Activated CD4-positive, alpha-beta T cell treated with anti-CD3 and anti-CD28 coated beads for 24 hours (primary cell): ENCODE data around the gene PLIN4.
A peak's percentile ranks its signal among the peaks of the same experiment; 100 is the strongest.

ENCODE experiments used
- DNase-seq, 2 donors: peaks; one replicate each; pipeline ENCODE4 v3.0.0-alpha.2; 2020; ENCODE audit warnings: low read depth in 2 of 2

PLIN4 gene

DNA sequence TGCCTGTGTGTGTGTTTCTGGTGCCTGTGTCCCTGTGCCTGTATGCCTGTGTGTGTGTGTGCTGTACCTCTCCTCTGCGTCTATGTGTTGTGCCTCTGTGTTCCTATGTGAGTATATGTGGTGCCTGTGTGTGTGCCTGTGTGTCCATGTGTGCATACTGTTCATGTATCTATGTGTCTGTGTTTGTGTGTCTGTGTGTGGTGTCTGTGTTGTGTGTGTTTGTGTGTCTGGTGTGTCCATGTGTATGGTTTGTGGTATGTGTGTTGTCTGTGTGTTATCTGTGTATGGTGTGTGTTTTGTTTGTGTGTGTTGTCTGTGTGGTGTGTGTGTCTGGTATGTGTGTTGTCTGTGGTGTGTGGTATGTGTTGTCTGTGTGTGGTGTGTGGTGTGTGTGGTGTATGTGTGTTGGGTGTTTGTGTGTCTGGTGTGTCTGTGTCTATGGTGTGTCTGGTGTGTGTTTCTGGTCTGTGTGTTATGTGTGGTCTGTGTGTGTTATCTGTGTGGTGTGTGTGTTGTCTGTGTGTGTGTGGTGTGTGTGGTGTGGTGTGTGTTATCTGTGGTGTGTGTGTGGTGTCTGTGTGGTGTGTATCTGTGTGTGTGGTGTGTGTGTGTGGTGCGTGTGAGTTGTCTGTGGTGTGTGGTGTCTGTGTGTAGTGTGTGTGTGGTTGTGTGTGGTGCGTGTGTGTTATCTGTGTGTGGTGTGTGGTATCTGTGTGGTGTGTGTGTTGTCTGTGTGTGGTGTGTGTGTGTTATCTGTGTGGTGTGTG lies 25.8 kb downstream of the PLIN4 start:
- DNase-seq = no peak

DNA sequence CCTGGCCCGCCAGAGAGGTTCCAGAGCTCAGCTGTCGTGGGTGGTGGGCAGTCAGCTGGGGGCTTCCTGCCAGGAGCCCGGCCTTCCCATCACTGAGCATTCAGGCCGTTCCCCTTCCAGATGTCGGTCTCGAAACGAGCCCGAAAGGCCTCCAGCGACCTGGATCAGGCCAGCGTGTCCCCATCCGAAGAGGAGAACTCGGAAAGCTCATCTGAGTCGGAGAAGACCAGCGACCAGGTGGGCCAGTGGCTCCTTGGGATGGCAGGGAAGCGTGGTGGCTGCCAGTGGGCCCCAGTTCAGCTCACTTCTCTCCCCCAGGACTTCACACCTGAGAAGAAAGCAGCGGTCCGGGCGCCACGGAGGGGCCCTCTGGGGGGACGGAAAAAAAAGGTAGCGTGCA lies 26.8 kb downstream of the PLIN4 start:
- DNase-seq = no peak

DNA sequence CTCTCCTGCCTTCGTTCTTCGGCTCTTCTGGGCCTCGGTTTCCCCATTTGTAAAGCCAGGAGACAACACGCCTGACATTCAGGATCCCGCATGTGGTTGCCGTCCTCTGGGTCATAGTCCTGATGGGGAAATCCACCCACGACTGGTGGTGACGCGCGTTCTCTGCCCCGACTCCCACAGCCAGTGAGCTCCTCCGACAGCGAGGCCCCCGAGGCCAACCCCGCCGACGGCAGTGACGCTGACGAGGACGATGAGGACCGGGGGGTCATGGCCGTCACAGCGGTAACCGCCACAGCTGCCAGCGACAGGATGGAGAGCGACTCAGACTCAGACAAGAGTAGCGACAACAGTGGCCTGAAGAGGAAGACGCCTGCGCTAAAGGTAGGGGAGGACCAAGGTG lies 29.8 kb downstream of the PLIN4 start:
- DNase-seq = no peak

DNA sequence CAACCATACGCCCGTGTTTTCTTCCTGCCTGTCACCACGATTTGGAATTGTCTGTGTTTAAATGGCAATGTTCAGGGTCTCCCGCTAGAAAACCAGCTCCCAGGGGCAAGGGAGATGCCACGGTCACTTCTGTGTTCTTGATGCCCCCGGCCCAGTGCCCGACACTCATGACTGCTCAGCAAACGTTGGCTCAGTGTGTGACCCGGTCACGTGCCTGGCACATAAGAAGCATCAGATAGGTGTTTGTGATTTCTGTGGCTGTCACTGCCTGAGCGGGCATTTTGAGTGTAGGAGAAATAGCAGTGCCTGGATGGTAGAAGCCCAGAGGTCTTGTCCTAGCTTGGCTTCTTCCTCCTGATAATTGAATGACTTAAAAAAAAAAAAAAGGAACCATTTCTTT lies 30.7 kb downstream of the PLIN4 start:
- DNase-seq = no peak

DNA sequence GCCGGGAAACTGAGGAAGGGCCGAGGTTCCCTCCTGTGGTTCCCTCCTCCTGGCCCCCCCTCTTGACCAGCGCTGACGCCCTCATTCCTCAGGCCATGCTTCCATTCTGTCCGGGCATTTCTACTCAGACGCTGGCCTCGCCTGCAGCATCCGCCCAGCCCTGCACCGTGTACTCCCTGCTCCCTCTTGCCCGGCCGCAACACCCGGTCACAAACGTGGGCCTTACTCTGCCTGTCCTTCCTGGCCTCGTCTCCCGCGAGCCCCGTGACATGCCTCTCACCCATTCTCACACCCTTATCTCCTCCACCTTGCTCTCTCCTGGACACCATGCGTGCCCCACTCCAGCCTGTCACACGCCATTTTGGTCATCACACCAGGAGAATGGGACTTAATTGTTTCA lies 34.9 kb downstream of the PLIN4 start:
- DNase-seq = no peak

DNA sequence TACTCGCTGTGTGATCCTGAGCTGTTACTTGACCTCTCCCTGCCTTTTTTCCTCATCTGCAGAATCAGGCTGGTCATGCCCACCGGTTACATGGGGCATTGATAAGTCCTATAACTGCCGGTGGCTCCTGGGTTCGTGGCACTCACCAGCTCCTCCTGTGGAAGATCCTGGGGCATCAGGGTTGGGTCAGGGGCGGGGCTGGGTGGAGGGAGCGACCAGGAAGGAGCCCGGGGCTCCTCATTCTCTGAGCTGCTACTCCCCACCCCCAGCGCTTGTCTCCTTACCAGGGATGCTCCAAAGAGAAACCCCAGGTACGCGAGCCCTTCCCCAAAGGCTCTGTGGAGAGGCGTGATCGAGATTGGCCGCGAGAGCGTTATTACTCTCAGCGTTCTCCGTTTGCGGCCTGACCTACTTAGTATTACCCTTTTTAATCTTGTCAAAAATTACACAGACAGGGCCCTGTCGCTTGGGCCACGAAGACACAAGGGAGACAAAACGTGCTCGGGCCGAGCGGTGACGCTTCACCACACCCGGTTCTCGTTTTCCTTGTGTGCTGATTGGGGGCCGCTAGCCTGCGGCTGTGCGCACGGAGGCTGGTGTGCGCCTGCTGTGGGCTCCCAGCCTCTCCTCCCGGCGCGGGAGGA lies 35.4 kb downstream of the PLIN4 start:
- DNase-seq = no peak

DNA sequence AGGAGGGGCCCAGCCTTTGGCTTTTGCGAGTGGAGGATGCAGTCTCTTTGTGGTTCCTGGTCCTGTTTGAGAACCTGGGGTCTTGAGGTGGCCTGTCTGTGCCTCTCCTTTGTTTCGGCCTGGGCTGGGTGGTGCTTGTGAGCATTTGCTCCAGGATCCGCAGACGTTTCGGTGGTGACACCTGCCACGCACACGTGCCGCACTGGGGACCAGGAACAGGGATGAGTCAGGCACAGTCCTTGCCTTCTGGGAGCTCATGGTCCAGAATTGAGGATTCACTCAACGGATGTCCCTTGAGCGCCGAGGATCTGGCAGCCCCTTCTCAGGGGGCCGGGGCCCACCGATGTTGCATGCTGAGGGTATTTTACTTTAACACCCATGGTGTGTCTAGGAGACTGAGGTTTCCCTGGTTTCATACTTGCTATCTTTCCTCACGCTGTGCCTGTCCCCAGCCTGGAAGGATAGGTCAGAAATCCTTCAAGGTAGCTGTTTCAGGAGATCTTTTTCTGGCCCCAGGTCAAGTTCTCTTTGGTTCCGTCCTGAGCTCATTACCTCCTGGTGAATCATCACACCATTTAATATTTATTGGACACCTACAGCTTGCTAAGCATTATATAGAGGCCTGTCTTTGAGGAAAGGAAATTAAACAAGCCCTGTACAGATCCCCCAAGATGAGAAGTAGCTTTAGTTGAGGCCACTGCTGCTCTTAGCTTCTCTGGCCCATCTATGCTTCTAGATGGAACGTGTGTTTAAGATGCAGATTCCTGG lies 41.1 kb downstream of the PLIN4 start:
- no peak for DNase-seq

DNA sequence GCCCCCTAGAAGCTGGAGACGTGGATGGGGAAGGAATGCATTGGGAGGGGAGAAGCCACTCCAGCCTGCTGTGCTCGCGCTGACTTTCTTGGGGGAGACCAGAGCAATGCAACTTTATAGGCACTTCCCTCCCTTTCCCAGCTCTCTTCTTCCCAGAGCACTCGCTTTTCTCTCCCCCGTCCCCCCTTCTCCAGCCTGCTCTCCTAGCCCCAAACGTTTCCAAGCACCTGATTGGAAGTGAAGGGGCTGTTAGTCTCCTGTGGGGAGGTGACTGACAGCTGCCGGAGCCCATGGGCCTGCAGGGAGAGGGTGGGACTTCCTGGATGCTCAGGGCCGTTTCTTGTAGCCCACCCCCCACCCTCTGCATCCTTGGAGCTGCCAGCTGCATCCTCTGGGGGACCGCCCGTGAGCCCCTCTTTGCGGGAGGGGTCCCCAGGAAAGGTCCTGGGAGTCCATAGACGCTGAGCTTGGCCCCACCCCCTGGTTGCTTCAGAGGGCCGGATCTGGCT lies 43.7 kb downstream of the PLIN4 start:
- no peak for DNase-seq

DNA sequence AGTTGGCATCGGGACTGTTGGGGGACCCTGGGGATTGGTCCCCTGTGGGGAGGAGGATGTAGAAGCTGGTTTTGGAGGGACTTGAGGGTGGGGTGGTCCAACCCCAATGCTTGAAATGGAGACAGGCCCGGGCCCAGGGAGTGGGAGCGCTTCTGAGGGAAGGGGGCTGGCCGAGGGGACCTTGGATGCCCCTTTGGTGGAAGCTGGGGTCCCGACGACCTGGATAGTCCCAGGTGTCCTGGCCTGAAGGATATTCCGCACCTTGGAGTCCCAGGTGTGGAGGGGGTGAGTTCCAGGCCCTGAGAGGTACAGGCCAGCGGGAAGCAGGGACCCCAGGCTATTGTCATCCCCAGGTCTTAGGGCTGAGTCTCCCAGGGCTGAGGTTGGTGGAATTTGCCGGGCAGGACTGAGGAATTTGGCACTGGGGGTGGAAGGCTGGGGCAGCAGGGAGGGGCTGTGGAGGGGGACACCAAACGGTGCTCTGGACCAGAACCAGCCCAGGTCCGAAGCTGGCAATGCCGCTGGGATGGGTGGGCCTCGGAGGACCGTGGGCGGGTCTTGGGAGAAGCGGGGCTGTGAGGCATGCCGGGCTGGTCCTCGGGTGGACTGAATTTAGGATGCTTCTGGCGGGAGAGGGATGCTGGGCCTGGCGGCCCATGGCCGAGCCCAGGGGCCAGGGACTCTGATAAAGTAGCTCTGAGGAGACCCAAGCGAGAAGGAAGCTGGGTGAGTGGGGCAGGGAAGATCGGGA lies 44.3 kb downstream of the PLIN4 start:
- DNase-seq = no peak

DNA sequence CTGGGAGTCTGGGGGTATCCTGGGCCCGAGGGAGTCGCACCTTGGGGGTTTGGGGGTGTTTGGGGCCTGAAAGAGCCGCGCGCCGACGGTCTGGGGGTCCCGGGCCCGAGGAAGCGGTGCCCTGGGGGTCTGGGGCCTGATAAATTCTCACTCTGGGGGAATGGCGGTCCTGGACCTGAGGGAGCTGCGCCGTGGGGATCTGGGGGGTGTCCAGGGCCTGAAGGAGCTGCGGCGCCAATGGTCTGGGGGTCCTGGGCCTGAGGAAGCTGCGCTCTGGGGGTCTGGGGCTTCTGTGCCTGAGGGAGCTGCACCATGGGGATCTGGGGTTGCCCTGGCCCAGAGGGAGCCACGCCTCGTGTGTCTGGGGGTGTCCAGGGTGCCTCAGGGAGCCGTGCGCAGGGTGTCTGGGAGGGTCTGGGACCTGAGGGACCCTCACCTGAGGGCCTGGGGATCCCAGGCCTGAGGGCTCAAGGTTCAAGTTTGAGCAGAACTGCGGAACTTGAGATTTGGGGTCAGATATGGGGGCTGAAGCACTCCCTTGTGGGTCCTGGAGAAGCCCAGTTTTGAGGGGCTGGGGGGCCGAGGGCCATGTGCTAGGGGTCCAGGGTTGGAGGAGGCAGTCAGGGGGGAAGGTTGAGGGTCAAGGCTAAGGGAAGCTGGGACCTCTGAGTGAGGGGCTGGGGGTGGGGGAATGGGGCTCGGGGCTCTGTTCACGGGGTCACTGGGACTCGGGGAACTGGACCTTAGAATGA lies 45.1 kb downstream of the PLIN4 start:
- no peak for DNase-seq

DNA sequence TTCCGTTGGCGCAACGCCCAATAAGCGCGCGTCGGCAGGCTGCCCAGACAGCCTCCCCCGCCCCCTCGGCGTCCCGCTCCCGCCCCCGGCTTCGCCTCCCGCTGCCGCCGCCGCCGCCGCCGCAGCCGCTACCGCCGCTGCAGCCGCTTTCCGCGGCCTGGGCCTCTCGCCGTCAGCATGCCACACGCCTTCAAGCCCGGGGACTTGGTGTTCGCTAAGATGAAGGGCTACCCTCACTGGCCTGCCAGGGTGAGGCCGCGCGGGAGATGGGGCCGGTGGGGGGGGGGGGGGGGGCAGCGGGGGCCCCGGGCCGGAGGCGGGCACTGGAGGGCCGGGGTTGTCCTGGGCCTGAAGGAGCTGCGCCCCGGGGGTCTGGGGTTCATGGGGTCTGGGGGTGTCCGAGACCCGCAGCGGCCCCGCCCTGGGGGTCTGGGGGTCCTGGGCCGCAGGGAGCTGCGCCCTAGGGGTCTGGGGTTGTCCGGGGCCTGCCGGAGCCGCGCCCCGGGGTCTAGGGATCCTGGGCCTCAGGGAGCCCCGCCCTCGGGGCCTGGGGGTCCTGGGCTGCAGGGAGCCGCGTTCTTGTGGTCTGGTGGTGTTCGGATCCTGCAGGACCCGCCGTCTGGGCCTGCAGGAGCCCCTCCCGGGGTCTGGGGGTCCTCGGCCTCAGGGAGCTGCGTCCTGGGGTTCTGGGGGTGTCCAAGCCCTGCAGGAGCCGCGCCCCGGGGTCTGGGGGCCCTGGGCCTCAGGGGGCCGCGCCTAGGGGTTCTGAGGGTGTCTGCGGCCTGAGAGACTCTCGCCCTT lies 45.9 kb downstream of the PLIN4 start, which contains the start of gene HDGFL2:
Gene HDGFL2 (plus strand): TSS at position 124 of the 801 bp plus-strand sequence. CDS start 54 bp downstream, at position 178.
- peak in 1 of 2 donors; percentile 95 for DNase-seq

DNA sequence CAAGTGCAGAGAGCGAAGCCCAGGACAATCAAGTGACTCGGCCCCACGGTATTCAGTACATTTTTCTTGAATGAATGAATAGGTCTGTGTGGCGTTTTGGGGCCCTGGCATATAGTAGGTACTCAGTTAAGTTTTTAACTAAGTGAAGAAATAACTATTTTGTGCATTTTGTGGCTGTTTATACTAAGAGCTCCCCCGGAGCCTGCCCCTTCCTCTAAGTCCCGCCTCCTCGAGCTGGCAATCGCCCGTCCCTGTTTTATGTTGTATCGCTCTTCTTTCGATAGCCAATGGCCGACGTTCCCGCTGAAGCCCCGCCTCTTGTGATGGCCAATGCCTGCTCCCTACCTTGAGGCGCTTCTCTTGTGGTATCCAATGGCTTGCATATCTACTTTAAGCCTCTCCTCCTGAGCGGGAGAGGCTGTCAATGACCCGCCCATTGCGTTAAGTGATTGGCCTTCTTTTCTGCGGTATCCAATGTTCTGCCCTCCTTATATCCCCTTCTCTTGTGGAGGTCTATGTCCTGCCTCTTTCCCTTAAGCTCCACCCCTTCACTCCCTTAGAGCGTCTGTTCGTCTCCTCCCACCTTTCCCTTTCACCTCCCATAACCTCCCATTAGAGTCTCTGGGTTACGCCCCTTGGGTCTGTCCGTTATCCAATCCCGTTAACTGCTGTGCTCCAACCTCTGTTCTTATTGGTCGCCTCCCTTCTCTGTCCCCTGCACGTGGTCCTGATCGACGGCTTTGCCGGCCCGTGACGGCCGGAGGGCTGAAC lies 46.7 kb downstream of the PLIN4 start:
- peak; percentile 92 to 94 for DNase-seq

DNA sequence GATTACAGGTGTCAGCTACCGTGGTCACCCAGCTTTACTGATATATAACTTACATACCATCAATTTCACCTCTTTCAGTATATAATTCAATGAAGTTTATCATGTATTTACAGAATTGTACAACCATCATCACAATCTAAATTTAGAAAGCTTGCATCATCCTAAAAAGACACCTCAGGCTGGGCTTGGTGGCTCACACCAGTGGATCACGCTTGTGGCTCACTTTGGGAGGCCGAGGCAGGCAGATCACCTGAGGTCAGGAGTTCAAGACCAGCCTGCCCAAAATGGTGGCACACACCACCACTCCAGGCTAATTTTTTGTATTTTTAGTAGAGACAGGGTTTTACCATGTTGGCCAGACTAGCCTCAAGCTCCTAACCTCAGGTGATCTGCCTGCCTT lies 50.5 kb downstream of the PLIN4 start:
- no peak for DNase-seq

DNA sequence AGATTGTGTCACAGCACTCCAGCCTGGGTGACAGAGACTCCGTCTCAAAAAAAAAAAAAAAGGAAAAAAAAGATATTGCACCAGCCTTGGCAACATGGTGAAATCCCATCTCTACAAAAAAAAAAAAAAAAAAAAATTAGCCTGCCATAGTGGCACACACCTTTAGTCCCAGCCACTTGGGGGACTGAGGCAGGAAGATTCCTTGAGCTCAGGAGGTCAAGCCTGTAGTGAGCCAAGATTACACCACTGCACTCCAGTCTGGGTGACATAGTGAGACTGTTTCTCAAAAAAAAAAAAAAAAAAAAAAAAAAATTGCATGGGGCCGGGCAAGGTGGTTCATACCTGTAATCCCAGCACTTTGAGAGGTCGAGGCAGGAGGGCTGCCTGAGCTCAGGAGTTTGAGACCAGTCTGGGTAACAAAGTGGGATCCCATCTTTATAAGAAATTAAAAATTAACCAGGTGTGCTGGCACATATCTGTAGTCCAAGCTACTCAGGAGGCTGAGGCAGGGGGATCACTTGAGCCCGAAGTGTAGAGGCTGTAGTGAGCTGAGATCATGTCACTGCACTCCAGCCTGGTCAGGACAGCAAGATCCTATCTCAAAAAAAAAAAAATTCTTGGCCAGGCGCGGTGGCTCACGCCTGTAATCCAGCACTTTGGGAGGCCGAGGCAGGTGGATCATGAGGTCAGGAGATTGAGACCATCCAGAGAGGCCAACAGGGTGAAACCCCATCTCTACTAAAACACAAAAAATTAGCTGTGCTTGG lies 53.3 kb downstream of the PLIN4 start:
- no peak for DNase-seq

DNA sequence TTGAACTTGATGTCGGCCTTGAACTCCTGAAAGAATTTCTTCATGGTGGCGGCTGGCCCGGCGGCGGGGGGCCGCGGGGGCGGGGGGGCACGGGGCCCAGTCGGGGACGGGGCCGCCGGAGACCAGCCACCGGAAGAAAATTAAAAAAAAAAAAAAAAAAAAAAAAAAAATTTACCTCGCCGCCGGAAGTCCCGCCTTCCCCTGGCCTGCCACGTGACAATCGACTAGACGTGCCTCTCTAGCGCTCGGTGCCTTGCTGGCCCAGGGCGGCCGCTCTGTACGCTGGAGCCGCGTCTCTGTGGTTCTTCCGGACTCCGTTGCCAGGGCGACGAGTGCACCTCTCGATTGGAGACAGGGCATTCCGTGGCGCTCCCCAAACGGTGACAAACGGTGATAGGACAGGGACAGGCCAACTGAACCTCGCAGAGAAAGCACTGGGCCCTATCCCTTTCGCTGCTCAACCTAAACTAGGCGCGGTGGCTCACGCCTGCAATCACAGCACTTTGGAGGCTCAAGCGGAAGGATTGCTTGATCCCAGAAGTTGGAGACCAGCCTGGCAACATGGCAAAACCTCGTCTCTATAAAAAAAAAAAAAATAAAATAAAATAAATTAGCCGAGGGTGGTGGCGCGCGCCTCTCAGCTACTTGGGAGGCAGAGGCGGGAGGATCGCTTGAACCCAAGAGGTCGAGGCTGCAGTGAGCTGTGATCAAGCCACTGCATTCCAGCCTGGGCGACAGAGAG lies 60.5 kb downstream of the PLIN4 start, which contains the start of gene UBXN6:
Gene UBXN6 (minus strand): TSS at position 141 of the 742 bp plus-strand sequence. CDS start 97 bp downstream, at position 44.
- DNase-seq = peak; percentile 91 to 97

DNA sequence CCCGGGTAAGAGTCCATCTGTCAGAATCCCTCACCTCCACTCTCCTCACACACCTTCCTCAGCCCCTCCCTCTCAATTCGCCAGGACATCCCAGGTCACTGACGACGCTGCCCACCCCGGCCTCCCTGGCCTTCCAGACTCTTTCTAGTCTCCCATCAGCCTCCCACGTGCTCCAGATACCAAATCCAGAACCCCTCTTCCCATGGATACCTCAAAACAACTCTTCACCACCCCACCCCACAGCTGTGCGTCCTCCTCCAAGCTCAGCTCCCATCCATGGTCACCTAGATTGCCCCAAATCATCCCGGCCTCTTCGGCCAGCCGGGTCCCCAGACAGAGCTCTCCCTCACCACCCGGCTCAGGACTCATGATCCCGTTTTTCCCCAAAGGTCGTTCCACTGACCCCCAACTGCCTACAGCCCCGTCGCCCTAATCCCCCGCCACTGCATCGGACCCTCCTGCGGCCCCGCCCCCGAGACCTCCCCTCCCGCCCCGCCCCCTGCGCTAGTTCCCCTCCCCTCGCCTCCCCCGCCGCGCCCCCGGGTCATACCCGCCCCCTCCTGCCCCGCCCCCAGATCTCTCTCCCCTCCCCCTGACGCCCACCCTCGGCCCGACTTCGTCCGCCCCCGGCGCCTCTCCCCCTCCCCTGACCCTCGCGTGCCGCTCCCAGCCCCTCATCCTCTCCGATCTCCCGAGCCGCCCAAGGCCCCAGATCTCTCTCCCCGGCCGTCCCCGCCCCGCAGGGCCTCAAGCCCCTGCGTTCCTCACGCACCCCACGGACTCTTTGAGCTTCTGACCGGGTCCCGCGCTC lies 61.2 kb downstream of the PLIN4 start:
- DNase-seq = peak in 1 of 2 donors; percentile 25

DNA sequence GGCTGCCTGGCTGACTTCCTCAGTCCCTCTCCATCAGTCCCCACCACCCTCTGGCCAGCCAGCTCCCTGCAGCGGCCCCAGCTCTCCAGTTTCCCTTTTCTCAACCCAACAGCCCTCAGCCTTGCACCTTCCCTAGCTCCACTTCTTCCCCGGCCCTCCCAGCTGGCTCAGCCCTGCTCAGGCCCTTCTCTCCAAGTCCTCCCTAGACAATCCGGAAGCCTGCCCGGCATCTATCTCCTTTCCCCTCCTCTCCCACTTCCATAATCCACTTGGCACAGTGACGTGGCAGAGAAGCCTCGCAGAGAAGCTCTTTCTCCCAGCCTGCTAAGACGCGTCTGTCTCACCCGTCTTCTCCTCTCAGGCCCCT lies 61.8 kb downstream of the PLIN4 start:
- no peak for DNase-seq
